SK-N-SH (cell line): Measurements from ENCODE around the gene CYP4F22. TPM values are rescaled to one million over a fixed set of nuclear protein-coding genes. Genes with fewer than 3 reads are reported as not detected.

Experiments
- CTCF ChIA-PET: fragments of 300-600, 350-600 bp; formaldehyde crosslinking; extraction: SDS; loops from one replicate; lab custom pipeline; 2021; lab: Yijun Ruan, JAX
- POLR2A ChIA-PET: fragments of 350-600 bp; sonication (Branson Sonifier 250); formaldehyde crosslinking; extraction: SDS; loops from one replicate; lab custom pipeline; 2020; ENCODE audit warnings: antibody characterized with exemption, inconsistent platforms; lab: Yijun Ruan, JAX
- DNase-seq: peaks from one replicate; pipeline ENCODE4 v3.0.0; 2012
- H2AFZ ChIP-seq: fragments of 200-600 bp; sonication (generic); 2 replicates; pipeline ENCODE4 v1.8.1; 2016; ENCODE audit warnings: antibody characterized with exemption, mild to moderate bottlenecking, low read depth
- H3F3A ChIP-seq: fragments of 200-600 bp; sonication (generic); replicated peaks from 2 replicates; pipeline ENCODE3; 2016; ENCODE audit warnings: antibody characterized with exemption, mild to moderate bottlenecking; ENCODE audit not compliant: insufficient read depth
- H3K27ac ChIP-seq, 2 experiments: fragments of 200-500 bp in 1 of 2; fragments of 200-600 bp in 1 of 2; sonication (Bioruptor generic) in 1 of 2; sonication (generic), shearing (Covaris generic) in 1 of 2; 2 replicates each; pipeline versions ENCODE4 v1.5.1 to v1.6.1; 2014 to 2016; ENCODE audit warnings: low read depth in 2 of 2, inconsistent platforms in 1 of 2, low read length in 1 of 2, mild to moderate bottlenecking in 1 of 2, mixed read lengths in 1 of 2
- H3K27me3 ChIP-seq: fragments of 200-600 bp; sonication (generic), shearing (Covaris generic); 2 replicates; pipeline ENCODE4 v1.6.1; 2016; ENCODE audit warnings: mixed run types; ENCODE audit not compliant: insufficient read depth
- H3K36me3 ChIP-seq, 2 experiments: fragments of 200-500 bp in 1 of 2; fragments of 200-600 bp in 1 of 2; sonication (Bioruptor generic) in 1 of 2; sonication (generic) in 1 of 2; replicated peaks in 1 of 2; 2 replicates each; pipeline versions ENCODE3 to v1.5.1; 2014 to 2016; ENCODE audit warnings: low read length in 1 of 2, mild to moderate bottlenecking in 1 of 2; ENCODE audit not compliant: insufficient read depth in 2 of 2, control insufficient read depth in 1 of 2
- H3K4me1 ChIP-seq, 2 experiments: fragments of 200-500 bp in 1 of 2; fragments of 200-600 bp in 1 of 2; sonication (Bioruptor generic) in 1 of 2; sonication (generic), shearing (Covaris generic) in 1 of 2; 2 replicates each; pipeline versions ENCODE4 v1.5.1 to v1.6.1; 2014 to 2016; ENCODE audit warnings: low read depth in 1 of 2, low read length in 1 of 2, mixed run types in 1 of 2; ENCODE audit not compliant: insufficient read depth in 2 of 2, control insufficient read depth in 1 of 2
- H3K4me2 ChIP-seq: fragments of 200-600 bp; sonication (generic), shearing (Covaris generic); 2 replicates; pipeline ENCODE4 v1.6.1; 2017; ENCODE audit warnings: mixed run types
- H3K4me3 ChIP-seq, 2 experiments: fragments of 200-500 bp in 1 of 2; fragments of 200-600 bp in 1 of 2; sonication (Bioruptor generic) in 1 of 2; sonication (generic), shearing (Covaris generic) in 1 of 2; 2 replicates each; pipeline versions ENCODE4 v1.5.1 to v1.8.1; 2014 to 2016; ENCODE audit warnings: low read depth in 2 of 2, inconsistent platforms in 1 of 2, low read length in 1 of 2, mild to moderate bottlenecking in 1 of 2, mixed read lengths in 1 of 2, moderate library complexity in 1 of 2
- H3K79me2 ChIP-seq: fragments of 200-600 bp; sonication (generic); 2 replicates; pipeline ENCODE4 v1.8.1; 2017; ENCODE audit warnings: mild to moderate bottlenecking; ENCODE audit not compliant: insufficient read depth
- H3K9ac ChIP-seq: fragments of 200-600 bp; sonication (generic); 2 replicates; pipeline ENCODE4 v1.6.1; 2017; ENCODE audit warnings: mixed run types
- H3K9me2 ChIP-seq: fragments of 200-600 bp; sonication (generic); 2 replicates; pipeline ENCODE4 v1.6.1; 2017; ENCODE audit warnings: mixed run types
- H3K9me3 ChIP-seq: fragments of 200-600 bp; sonication (generic); 2 replicates; pipeline ENCODE4 v1.6.1; 2017; ENCODE audit warnings: mixed run types, mild to moderate bottlenecking, moderate library complexity
- H4K20me1 ChIP-seq: fragments of 200-600 bp; sonication (generic); 2 replicates; pipeline ENCODE4 v1.6.1; 2017; ENCODE audit warnings: mild to moderate bottlenecking, mixed run types; ENCODE audit not compliant: insufficient read depth
- CHD2 ChIP-seq: fragments of 150-350 bp; IDR thresholded peaks from 2 replicates; pipeline ENCODE4 v1.6.1; 2018; ENCODE audit warnings: low read length; ENCODE audit not compliant: partially characterized antibody
- EZH2phosphoT487 ChIP-seq: fragments of 200-600 bp; sonication (generic); IDR thresholded peaks from 2 replicates; pipeline ENCODE4 v1.6.1; 2017; ENCODE audit warnings: low read depth, mixed run types, mild to moderate bottlenecking, antibody characterized with exemption, moderate library complexity, borderline replicate concordance
- GABPA ChIP-seq: IDR thresholded peaks from 2 replicates; pipeline ENCODE4 v1.4.0; 2012; ENCODE audit warnings: low read depth, mild to moderate bottlenecking
- GATA2 ChIP-seq: sonication (generic); formaldehyde crosslinking; IDR thresholded peaks from 2 replicates; pipeline ENCODE4 v1.5.0; 2020; ENCODE audit warnings: mild to moderate bottlenecking, missing genetic modification reagents
- NRF1 ChIP-seq: IDR thresholded peaks from 2 replicates; pipeline ENCODE4 v1.6.1; 2012; ENCODE audit warnings: low read depth, mild to moderate bottlenecking, low read length
- RXRA ChIP-seq: IDR thresholded peaks from 2 replicates; pipeline ENCODE4 v1.4.0; 2012; ENCODE audit warnings: low read depth, mild to moderate bottlenecking, borderline replicate concordance
- SIN3A ChIP-seq: IDR thresholded peaks from 2 replicates; pipeline ENCODE4 v1.6.1; 2012; ENCODE audit warnings: low read depth, mild to moderate bottlenecking, low read length, moderate library complexity, borderline replicate concordance
- YY1 ChIP-seq: IDR thresholded peaks from 2 replicates; pipeline ENCODE4 v1.4.0; 2012; ENCODE audit warnings: low read depth, mild to moderate bottlenecking
- WGBS: methylation state at CpG from one replicate; pipeline ENCODE4 v1.1.6; 2017; ENCODE audit warnings: low lambda C conversion rate; 5-methylcytosine and 5-hydroxymethylcytosine counted together
- polyA plus RNA-seq, 3 experiments: library from polyadenylated mRNA; depleted of rRNA; stranded (reverse); fragments of >200 nt; gene quantifications; 2 replicates each; pipeline ENCODE4 v1.2.3, GENCODE V29; 2012
- TF ChIP-seq, protein P1 (sequence below): fragments of 150-350 bp; IDR thresholded peaks from 2 replicates; pipeline ENCODE4 v1.6.1; 2016; ENCODE audit warnings: mild to moderate bottlenecking, low read depth, low read length
- TF ChIP-seq, protein P2 (sequence below): fragments of 200-600 bp; sonication (generic); IDR thresholded peaks from 2 replicates; pipeline ENCODE4 v1.6.1; 2017; ENCODE audit warnings: antibody characterized with exemption, mild to moderate bottlenecking, moderate library complexity

Gene CYP4F22
- polyA plus RNA-seq, 1 of the 3 experiments (the other 2 are of a cell fraction), result not detected

DNA sequence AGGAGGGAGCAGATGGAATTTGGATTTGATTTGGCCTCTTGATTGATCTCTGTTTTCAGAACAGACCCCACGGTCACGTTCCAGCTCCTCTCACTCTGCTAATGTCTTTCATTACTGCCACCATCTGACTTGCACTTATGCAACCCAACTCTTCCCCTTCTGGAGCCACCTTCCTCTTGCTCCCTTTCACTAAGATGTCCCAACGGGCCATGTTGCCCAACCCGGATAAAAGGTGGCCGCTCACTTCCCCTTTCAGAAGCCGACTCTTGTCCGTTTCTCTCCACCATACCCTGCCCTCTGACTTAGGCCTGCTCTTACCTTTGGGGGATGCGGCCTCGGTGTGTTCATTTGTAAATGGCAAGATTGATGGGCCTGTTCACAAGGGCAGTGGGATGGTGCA, 79.3 kb downstream of the CYP4F22 start:
- Histone ChIP-seq H3K4me2 (no peak overlapping the region), H3K36me3 (no peaks in the 10 kb centered on the region), H4K20me1 (no peaks in the 10 kb centered on the region), H3K79me2 (no peaks in the 10 kb centered on the region), H3K4me1 (no peaks in the 10 kb centered on the region), H3F3A (no peaks in the 10 kb centered on the region), H3K27ac (no peak overlapping the region), H3K9ac (no peak overlapping the region), H3K27me3 (peaks cover 30% of the 10 kb centered on the region), H3K9me3 (no peaks in the 10 kb centered on the region), H3K9me2 (no peaks in the 10 kb centered on the region), H2AFZ (no peak overlapping the region), H3K4me3 (no peak overlapping the region)
- no peak for TF ChIP-seq GATA2 (CRISPR knock-in tag)
- CTCF ChIA-PET, result no interaction called here
- DNase-seq, result no peak
- WGBS, result 3% methylated on average over 9 of the region's 9 CpGs
- POLR2A ChIA-PET, result no interaction called here

DNA sequence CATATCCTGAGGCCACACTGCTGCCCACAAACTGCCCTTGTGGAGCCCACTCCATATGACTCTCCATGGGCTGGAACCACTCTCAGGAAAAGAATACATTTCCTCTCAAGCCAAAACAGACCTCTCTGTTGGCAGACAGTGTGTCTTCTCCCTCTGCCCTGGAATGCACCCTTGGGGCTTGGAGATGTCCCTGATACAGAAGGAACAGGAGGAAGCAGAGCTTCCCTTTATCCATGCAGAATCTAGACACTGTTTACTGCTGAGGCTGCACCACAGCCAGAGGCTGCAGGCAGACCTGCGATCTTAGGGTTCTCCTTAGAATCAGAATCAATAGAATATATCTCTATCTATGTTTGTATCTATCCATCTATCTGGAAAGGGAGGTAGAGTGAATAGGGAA, 79.9 kb downstream of the CYP4F22 start:
- Histone ChIP-seq H3K27ac (no peak overlapping the region), H3K36me3 (no peaks in the 10 kb centered on the region)
- no peak for DNase-seq
- TF ChIP-seq GABPA (no peak), EZH2phosphoT487 (no peak), SIN3A (no peak), RXRA (no peak), NRF1 (no peak), CHD2 (no peak)
- TF ChIP-seq, protein P1, sequence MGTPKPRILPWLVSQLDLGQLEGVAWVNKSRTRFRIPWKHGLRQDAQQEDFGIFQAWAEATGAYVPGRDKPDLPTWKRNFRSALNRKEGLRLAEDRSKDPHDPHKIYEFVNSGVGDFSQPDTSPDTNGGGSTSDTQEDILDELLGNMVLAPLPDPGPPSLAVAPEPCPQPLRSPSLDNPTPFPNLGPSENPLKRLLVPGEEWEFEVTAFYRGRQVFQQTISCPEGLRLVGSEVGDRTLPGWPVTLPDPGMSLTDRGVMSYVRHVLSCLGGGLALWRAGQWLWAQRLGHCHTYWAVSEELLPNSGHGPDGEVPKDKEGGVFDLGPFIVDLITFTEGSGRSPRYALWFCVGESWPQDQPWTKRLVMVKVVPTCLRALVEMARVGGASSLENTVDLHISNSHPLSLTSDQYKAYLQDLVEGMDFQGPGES, result no peak
- TF ChIP-seq, all 33 proteins: peak for 0
- Histone ChIP-seq H3K4me2 (no peak overlapping the region), H3K4me3 (no peak overlapping the region), H3K79me2 (no peaks in the 10 kb centered on the region), H4K20me1 (no peaks in the 10 kb centered on the region), H3K9ac (no peak overlapping the region), H3K9me2 (no peaks in the 10 kb centered on the region), H3K9me3 (no peaks in the 10 kb centered on the region), H3F3A (no peaks in the 10 kb centered on the region), H2AFZ (no peak overlapping the region), H3K27me3 (peaks cover 25% of the 10 kb centered on the region), H3K4me1 (no peaks in the 10 kb centered on the region)
- WGBS, result 30% methylated on average over 1 of the region's 1 CpG
- ChIA-PET CTCF (no interaction called here), POLR2A (no interaction called here)

DNA sequence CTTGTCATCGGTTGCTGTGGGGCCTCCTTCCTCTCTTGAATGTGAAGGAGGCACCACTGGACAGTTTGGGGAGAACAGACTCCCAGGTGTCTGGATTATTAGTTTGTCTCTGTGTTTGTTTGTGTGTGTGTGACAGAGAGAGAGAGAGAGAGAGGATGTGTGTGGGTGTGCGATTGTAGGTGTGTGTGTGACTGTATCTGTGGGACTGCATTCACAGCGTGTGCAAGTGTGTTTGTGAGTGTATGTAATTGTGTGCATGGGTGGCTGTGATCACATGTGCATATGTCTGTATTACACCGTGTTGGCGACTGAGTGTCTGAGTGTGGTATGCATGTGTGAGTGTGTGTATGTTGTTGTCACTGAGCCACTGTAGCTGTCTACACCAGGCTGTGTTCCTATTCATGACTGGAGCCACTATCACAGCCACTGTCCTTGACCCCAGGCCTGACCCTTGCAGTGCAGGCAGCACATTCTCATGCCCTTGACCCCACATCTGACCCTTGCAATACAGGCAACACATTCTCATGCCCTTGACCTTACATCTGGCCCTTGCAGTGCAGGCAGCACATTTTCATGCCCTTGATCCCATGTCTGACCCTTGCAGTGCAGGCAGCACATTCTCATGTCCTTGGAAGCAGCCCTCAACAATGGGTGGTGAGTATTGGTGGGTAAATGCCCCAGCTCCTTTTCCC, 81.6 kb downstream of the CYP4F22 start:
- Histone ChIP-seq H3K79me2 (no peaks in the 10 kb centered on the region), H3K4me2 (no peak overlapping the region), H3K9ac (no peak overlapping the region), H2AFZ (no peak overlapping the region), H3K4me1 (no peaks in the 10 kb centered on the region), H3K27me3 (peaks cover 13% of the 10 kb centered on the region), H3K36me3 (no peaks in the 10 kb centered on the region), H3K9me2 (no peaks in the 10 kb centered on the region), H4K20me1 (no peaks in the 10 kb centered on the region), H3K27ac (no peak overlapping the region), H3K9me3 (no peaks in the 10 kb centered on the region), H3K4me3 (no peak overlapping the region), H3F3A (no peaks in the 10 kb centered on the region)
- POLR2A ChIA-PET, result no interaction called here
- 7% methylated on average over 3 of the region's 5 CpGs for WGBS
- CTCF ChIA-PET, result no interaction called here
- no peak for DNase-seq
- no peak for TF ChIP-seq YY1
- TF ChIP-seq, protein P2, sequence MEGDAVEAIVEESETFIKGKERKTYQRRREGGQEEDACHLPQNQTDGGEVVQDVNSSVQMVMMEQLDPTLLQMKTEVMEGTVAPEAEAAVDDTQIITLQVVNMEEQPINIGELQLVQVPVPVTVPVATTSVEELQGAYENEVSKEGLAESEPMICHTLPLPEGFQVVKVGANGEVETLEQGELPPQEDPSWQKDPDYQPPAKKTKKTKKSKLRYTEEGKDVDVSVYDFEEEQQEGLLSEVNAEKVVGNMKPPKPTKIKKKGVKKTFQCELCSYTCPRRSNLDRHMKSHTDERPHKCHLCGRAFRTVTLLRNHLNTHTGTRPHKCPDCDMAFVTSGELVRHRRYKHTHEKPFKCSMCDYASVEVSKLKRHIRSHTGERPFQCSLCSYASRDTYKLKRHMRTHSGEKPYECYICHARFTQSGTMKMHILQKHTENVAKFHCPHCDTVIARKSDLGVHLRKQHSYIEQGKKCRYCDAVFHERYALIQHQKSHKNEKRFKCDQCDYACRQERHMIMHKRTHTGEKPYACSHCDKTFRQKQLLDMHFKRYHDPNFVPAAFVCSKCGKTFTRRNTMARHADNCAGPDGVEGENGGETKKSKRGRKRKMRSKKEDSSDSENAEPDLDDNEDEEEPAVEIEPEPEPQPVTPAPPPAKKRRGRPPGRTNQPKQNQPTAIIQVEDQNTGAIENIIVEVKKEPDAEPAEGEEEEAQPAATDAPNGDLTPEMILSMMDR, result no peak
